ENCODE measurements around the gene NLGN3.

GRCh38 chrX:71212536-71212935 is 67.9 kb downstream of the NLGN3 start:
- TF ChIP-seq, protein P1, sequence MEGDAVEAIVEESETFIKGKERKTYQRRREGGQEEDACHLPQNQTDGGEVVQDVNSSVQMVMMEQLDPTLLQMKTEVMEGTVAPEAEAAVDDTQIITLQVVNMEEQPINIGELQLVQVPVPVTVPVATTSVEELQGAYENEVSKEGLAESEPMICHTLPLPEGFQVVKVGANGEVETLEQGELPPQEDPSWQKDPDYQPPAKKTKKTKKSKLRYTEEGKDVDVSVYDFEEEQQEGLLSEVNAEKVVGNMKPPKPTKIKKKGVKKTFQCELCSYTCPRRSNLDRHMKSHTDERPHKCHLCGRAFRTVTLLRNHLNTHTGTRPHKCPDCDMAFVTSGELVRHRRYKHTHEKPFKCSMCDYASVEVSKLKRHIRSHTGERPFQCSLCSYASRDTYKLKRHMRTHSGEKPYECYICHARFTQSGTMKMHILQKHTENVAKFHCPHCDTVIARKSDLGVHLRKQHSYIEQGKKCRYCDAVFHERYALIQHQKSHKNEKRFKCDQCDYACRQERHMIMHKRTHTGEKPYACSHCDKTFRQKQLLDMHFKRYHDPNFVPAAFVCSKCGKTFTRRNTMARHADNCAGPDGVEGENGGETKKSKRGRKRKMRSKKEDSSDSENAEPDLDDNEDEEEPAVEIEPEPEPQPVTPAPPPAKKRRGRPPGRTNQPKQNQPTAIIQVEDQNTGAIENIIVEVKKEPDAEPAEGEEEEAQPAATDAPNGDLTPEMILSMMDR (IDR thresholded peaks at IDR 0.05) = no peak
- TF ChIP-seq POLR2A (IDR thresholded peaks at IDR 0.05) (no peak), EP300 (IDR thresholded peaks at IDR 0.05) (no peak)
